HepG2 (cell line): ENCODE results near the gene TRAPPC5. TPM values are rescaled to one million over a fixed set of nuclear protein-coding genes. Genes with fewer than 3 reads are reported as not detected.

Experiments used
- BCL6 ChIP-seq: IDR thresholded peaks from 2 replicates; pipeline ENCODE4 v1.6.1; 2016; ENCODE audit warnings: missing genetic modification reagents, missing compliant biosample characterization
- HNF4A ChIP-seq: sonication (generic); formaldehyde crosslinking; IDR thresholded peaks from 2 replicates; pipeline ENCODE4 v1.4.0; 2020; ENCODE audit warnings: missing genetic modification reagents
- KIAA2018 ChIP-seq: sonication (generic); formaldehyde crosslinking; IDR thresholded peaks from 2 replicates; pipeline ENCODE4 v1.5.0; 2020; ENCODE audit warnings: mild to moderate bottlenecking, missing genetic modification reagents, borderline replicate concordance
- MED13 ChIP-seq: sonication (generic); formaldehyde crosslinking; IDR thresholded peaks from 2 replicates; pipeline ENCODE4 v1.5.0; 2020; ENCODE audit warnings: missing genetic modification reagents
- MIER2 ChIP-seq: IDR thresholded peaks from 2 replicates; pipeline ENCODE4 v1.6.1; 2016; ENCODE audit warnings: missing biosample characterization, missing genetic modification reagents
- ZNF121 ChIP-seq: sonication (generic); formaldehyde crosslinking; IDR thresholded peaks from 2 replicates; pipeline ENCODE4 v1.5.0; 2020; ENCODE audit warnings: mild to moderate bottlenecking, missing genetic modification reagents
- ZNF367 ChIP-seq: sonication (generic); formaldehyde crosslinking; IDR thresholded peaks from 2 replicates; pipeline ENCODE4 v1.4.0; 2020; ENCODE audit warnings: missing genetic modification reagents, borderline replicate concordance
- polyA plus RNA-seq, 8 experiments: library from polyadenylated mRNA; depleted of rRNA in 3 of 8; stranded (reverse) in 7 of 8; unstranded in 1 of 8; fragments of >200 nt; fragmentation: Illumina TruSeq in 4 of 8; extraction: Trizol in 4 of 8; gene quantifications; 2 replicates each; pipeline versions ENCODE4 v1.2.1 to v1.2.3, GENCODE V29; 2011 to 2016; ENCODE audit warnings: low read depth in 4 of 8, missing spikeins in 1 of 8, mixed read lengths in 1 of 8; ENCODE audit not compliant: insufficient read depth in 1 of 8
- total RNA-seq, 5 experiments: library from RNA; depleted of rRNA; stranded (reverse); fragments of >200 nt; fragmentation: Illumina TruSeq; extraction: Trizol; gene quantifications; 2 replicates each; pipeline ENCODE4 v1.2.3, GENCODE V29; 2016; ENCODE audit warnings: low read depth in 1 of 5

Gene TRAPPC5
- total and polyA plus RNA-seq, 2 of the 13 experiments (the other 11 are each of a cell fraction or from before 2014, with no cell fraction given), result 38.5 to 78.7 TPM

GRCh38 chr19:7655581-7655980 lies 25.1 kb upstream of the TRAPPC5 start (continued):
- TF ChIP-seq KIAA2018 (CRISPR knock-in tag), result no peak
- no peak for TF ChIP-seq BCL6
- TF ChIP-seq ZNF367 (CRISPR knock-in tag), result no peak
- no peak for TF ChIP-seq MED13 (CRISPR knock-in tag)
- no peak for TF ChIP-seq ZNF121 (CRISPR knock-in tag)
- TF ChIP-seq HNF4A (CRISPR knock-in tag), result no peak
- no peak for TF ChIP-seq MIER2 (CRISPR knock-in tag)
- TF ChIP-seq, all 625 proteins: peak for 0
